ENCODE data around the gene GABRR3. TPM values are rescaled to one million over a fixed set of nuclear protein-coding genes. Genes with fewer than 3 reads are reported as not detected.

Gene GABRR3
- total and polyA plus RNA-seq, 2 experiments from 2014 or later: not detected

DNA sequence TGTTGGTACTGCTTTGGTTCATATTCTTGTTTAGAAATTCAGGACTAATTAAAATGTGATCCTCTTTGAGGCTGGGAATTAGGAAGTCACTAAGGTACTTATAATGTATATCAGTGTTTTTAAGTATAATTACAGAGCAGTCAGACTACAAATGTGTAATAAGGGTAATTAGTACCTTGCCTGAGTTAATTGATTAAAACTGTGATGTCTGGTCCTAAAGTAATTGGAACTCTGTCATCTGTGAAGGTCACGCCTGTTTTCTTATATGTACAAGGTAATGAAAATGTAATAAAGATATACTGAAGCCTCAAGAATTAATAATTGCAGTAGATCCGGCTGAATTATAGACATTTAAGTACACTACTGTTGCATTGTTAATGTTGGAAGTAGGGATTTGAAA, 95.7 kb downstream of the GABRR3 start:
- H3K4me3 Mint-ChIP-seq: no peak overlapping the region
- H4K20me1 ChIP-seq (replicated peaks; ENCODE audit: insufficient read depth): no peaks in the 10 kb centered on the region
- H3K36me3 ChIP-seq (ENCODE audit: insufficient read depth): peaks cover 5% of the 10 kb centered on the region; the same call in 1 of the 2 replicates
- H3K9me2 ChIP-seq (ENCODE audit: insufficient read depth): no peaks in the 10 kb centered on the region
- H3K79me2 ChIP-seq (replicated peaks; ENCODE audit: insufficient read depth): no peaks in the 10 kb centered on the region
- TF ChIP-seq, protein P1, sequence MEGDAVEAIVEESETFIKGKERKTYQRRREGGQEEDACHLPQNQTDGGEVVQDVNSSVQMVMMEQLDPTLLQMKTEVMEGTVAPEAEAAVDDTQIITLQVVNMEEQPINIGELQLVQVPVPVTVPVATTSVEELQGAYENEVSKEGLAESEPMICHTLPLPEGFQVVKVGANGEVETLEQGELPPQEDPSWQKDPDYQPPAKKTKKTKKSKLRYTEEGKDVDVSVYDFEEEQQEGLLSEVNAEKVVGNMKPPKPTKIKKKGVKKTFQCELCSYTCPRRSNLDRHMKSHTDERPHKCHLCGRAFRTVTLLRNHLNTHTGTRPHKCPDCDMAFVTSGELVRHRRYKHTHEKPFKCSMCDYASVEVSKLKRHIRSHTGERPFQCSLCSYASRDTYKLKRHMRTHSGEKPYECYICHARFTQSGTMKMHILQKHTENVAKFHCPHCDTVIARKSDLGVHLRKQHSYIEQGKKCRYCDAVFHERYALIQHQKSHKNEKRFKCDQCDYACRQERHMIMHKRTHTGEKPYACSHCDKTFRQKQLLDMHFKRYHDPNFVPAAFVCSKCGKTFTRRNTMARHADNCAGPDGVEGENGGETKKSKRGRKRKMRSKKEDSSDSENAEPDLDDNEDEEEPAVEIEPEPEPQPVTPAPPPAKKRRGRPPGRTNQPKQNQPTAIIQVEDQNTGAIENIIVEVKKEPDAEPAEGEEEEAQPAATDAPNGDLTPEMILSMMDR (conservative IDR thresholded peaks at IDR 0.05; ENCODE audit: low read depth in 2 of 2): no peak
- TF ChIP-seq EZH2 (IDR thresholded peaks at IDR 0.05; ENCODE audit: low read depth, unreplicated experiment) (no peak), ZNF331 (CRISPR knock-in tag; IDR thresholded peaks at IDR 0.05; ENCODE audit: low read depth) (no peak), POLR2AphosphoS5 (IDR thresholded peaks at IDR 0.05; ENCODE audit: low read depth) (no peak), JUNB (IDR thresholded peaks at IDR 0.05; ENCODE audit: unreplicated experiment) (no peak)
- TF ChIP-seq, protein P2, sequence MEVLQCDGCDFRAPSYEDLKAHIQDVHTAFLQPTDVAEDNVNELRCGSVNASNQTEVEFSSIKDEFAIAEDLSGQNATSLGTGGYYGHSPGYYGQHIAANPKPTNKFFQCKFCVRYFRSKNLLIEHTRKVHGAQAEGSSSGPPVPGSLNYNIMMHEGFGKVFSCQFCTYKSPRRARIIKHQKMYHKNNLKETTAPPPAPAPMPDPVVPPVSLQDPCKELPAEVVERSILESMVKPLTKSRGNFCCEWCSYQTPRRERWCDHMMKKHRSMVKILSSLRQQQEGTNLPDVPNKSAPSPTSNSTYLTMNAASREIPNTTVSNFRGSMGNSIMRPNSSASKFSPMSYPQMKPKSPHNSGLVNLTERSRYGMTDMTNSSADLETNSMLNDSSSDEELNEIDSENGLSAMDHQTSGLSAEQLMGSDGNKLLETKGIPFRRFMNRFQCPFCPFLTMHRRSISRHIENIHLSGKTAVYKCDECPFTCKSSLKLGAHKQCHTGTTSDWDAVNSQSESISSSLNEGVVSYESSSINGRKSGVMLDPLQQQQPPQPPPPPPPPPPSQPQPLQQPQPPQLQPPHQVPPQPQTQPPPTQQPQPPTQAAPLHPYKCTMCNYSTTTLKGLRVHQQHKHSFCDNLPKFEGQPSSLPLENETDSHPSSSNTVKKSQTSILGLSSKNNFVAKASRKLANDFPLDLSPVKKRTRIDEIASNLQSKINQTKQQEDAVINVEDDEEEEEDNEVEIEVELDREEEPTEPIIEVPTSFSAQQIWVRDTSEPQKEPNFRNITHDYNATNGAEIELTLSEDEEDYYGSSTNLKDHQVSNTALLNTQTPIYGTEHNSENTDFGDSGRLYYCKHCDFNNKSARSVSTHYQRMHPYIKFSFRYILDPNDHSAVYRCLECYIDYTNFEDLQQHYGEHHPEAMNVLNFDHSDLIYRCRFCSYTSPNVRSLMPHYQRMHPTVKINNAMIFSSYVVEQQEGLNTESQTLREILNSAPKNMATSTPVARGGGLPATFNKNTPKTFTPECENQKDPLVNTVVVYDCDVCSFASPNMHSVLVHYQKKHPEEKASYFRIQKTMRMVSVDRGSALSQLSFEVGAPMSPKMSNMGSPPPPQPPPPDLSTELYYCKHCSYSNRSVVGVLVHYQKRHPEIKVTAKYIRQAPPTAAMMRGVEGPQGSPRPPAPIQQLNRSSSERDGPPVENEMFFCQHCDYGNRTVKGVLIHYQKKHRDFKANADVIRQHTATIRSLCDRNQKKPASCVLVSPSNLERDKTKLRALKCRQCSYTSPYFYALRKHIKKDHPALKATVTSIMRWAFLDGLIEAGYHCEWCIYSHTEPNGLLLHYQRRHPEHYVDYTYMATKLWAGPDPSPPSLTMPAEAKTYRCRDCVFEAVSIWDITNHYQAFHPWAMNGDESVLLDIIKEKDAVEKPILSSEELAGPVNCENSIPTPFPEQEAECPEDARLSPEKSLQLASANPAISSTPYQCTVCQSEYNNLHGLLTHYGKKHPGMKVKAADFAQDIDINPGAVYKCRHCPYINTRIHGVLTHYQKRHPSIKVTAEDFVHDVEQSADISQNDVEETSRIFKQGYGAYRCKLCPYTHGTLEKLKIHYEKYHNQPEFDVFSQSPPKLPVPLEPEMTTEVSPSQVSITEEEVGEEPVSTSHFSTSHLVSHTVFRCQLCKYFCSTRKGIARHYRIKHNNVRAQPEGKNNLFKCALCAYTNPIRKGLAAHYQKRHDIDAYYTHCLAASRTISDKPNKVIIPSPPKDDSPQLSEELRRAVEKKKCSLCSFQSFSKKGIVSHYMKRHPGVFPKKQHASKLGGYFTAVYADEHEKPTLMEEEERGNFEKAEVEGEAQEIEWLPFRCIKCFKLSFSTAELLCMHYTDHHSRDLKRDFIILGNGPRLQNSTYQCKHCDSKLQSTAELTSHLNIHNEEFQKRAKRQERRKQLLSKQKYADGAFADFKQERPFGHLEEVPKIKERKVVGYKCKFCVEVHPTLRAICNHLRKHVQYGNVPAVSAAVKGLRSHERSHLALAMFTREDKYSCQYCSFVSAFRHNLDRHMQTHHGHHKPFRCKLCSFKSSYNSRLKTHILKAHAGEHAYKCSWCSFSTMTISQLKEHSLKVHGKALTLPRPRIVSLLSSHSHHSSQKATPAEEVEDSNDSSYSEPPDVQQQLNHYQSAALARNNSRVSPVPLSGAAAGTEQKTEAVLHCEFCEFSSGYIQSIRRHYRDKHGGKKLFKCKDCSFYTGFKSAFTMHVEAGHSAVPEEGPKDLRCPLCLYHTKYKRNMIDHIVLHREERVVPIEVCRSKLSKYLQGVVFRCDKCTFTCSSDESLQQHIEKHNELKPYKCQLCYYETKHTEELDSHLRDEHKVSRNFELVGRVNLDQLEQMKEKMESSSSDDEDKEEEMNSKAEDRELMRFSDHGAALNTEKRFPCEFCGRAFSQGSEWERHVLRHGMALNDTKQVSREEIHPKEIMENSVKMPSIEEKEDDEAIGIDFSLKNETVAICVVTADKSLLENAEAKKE (CRISPR knock-in tag; IDR thresholded peaks at IDR 0.05): no peak
- no peaks in the 10 kb centered on the region for H3K27me3 Mint-ChIP-seq (ENCODE audit: insufficient read depth, low read depth, poor library complexity)
- H3K36me3 Mint-ChIP-seq (ENCODE audit: low read depth): peaks cover 11% of the 10 kb centered on the region; the same call in 2 of the 3 replicates
- H3K4me1 ChIP-seq (ENCODE audit: insufficient read depth): no peaks in the 10 kb centered on the region
- no peak overlapping the region for H2AFZ ChIP-seq
- H3K27me3 ChIP-seq (ENCODE audit: insufficient read depth): no peaks in the 10 kb centered on the region
- H3K4me2 ChIP-seq: no peak overlapping the region
- H3K27ac Mint-ChIP-seq: no peak overlapping the region
- ATAC-seq (no peak), DNase-seq (ENCODE audit: low spot score) (no peak)
- H3K9me3 Mint-ChIP-seq: no peaks in the 10 kb centered on the region; the same call in 2 of the 3 replicates
- no peak overlapping the region for H3K27ac ChIP-seq (ENCODE audit: low read depth)
- H3K4me1 Mint-ChIP-seq: no peaks in the 10 kb centered on the region
- no peaks in the 10 kb centered on the region for H3F3A ChIP-seq (replicated peaks; ENCODE audit: low read depth)
- no peak overlapping the region for H3K4me3 ChIP-seq

All from GM23338 (cell line).